A549 (cell line): ENCODE data around the gene SRGAP3.

Source experiments
- BCL3 ChIP-seq: fragments of >200 bp; sonication (Bioruptor Twin); formaldehyde crosslinking; IDR thresholded peaks from 3 replicates; pipeline ENCODE4 v1.6.1; 2016
- CEBPB ChIP-seq, 2 experiments: fragments of >200 bp in 1 of 2; sonication (Bioruptor Twin) in 1 of 2; formaldehyde crosslinking in 1 of 2; IDR thresholded peaks; 2 replicates each; pipeline ENCODE4 v1.6.1; 2012 to 2016
- CTCF ChIP-seq: fragments of >200 bp; sonication (Bioruptor Twin); formaldehyde crosslinking; IDR thresholded peaks from 3 replicates; pipeline ENCODE4 v1.5.1; 2016
- EP300 ChIP-seq, 2 experiments: fragments of >200 bp; sonication (Bioruptor Twin); formaldehyde crosslinking; IDR thresholded peaks; 2 replicates in 1 of 2; 3 replicates in 1 of 2; pipeline ENCODE4 v1.6.1; 2016 to 2017
- HMGXB4 ChIP-seq: fragments of 250-450 bp; sonication (Bioruptor Pico); IDR thresholded peaks from 2 replicates; pipeline ENCODE4 v1.5.0; 2021; ENCODE audit warnings: mild to moderate bottlenecking, moderate library complexity, borderline replicate concordance
- JUN ChIP-seq, 2 experiments: fragments of >200 bp; sonication (Bioruptor Twin); formaldehyde crosslinking; IDR thresholded peaks; 2 replicates in 1 of 2; 3 replicates in 1 of 2; pipeline ENCODE4 v1.6.1; 2016 to 2017
- MAFK ChIP-seq: fragments of 450-650 bp; IDR thresholded peaks from 2 replicates; pipeline ENCODE4 v1.6.1; 2014; ENCODE audit not compliant: partially characterized antibody
- MAX ChIP-seq: IDR thresholded peaks from 2 replicates; pipeline ENCODE4 v1.6.1; 2012
- MYC ChIP-seq: IDR thresholded peaks from 2 replicates; pipeline ENCODE4 v1.6.1; 2012; ENCODE audit warnings: mild to moderate bottlenecking, inconsistent platforms, low read length, improper control_type of control experiment, borderline replicate concordance
- POLR2A ChIP-seq: IDR thresholded peaks from 2 replicates; pipeline ENCODE4 v1.6.1; 2012; ENCODE audit warnings: mild to moderate bottlenecking, low read length
- RCOR1 ChIP-seq: fragments of 150-350 bp; IDR thresholded peaks from 2 replicates; pipeline ENCODE4 v1.6.1; 2014; ENCODE audit warnings: antibody characterized with exemption, low read length, low read depth
- REST ChIP-seq: fragments of 200-600 bp; sonication (generic); IDR thresholded peaks from 2 replicates; pipeline ENCODE4 v1.6.1; 2016; ENCODE audit warnings: antibody characterized with exemption, mild to moderate bottlenecking, moderate library complexity
- USF2 ChIP-seq: fragments of 450-650 bp; IDR thresholded peaks from 2 replicates; pipeline ENCODE4 v1.6.1; 2014; ENCODE audit warnings: antibody characterized with exemption
- ZFP36 ChIP-seq: fragments of 450-650 bp; IDR thresholded peaks from 2 replicates; pipeline ENCODE4 v1.6.1; 2014; ENCODE audit warnings: borderline replicate concordance; ENCODE audit not compliant: partially characterized antibody

GRCh38 chr3:8988791-8989558 lies 260.5 kb downstream of the SRGAP3 start:
- no peak for TF ChIP-seq ZFP36
- no peak for TF ChIP-seq MYC
- no peak for TF ChIP-seq BCL3
- no peak for TF ChIP-seq HMGXB4 (CRISPR knock-in tag)
- no peak for TF ChIP-seq CTCF
- TF ChIP-seq POLR2A: no peak
- no peak for TF ChIP-seq EP300 (IDR thresholded peaks at IDR 0.05)
- TF ChIP-seq MAX: no peak
- no peak for TF ChIP-seq RCOR1
- no peak for TF ChIP-seq JUN (IDR thresholded peaks at IDR 0.05)
- no peak for TF ChIP-seq MAFK
- TF ChIP-seq REST: no peak
- TF ChIP-seq USF2: no peak
- no peak for TF ChIP-seq CEBPB (IDR thresholded peaks at IDR 0.05)
